ENCODE results near the gene ELK4.

GRCh38 chr1:205613854-205614412 is 17.9 kb downstream of the ELK4 start:
- TF ChIP-seq, protein P1, sequence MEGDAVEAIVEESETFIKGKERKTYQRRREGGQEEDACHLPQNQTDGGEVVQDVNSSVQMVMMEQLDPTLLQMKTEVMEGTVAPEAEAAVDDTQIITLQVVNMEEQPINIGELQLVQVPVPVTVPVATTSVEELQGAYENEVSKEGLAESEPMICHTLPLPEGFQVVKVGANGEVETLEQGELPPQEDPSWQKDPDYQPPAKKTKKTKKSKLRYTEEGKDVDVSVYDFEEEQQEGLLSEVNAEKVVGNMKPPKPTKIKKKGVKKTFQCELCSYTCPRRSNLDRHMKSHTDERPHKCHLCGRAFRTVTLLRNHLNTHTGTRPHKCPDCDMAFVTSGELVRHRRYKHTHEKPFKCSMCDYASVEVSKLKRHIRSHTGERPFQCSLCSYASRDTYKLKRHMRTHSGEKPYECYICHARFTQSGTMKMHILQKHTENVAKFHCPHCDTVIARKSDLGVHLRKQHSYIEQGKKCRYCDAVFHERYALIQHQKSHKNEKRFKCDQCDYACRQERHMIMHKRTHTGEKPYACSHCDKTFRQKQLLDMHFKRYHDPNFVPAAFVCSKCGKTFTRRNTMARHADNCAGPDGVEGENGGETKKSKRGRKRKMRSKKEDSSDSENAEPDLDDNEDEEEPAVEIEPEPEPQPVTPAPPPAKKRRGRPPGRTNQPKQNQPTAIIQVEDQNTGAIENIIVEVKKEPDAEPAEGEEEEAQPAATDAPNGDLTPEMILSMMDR (IDR thresholded peaks at IDR 0.05) = no peak
- TF ChIP-seq TCF7 (CRISPR knock-in tag; IDR thresholded peaks at IDR 0.05; ENCODE audit: low read depth) (no peak), NFYB (CRISPR knock-in tag; conservative IDR thresholded peaks at IDR 0.05; ENCODE audit: low read depth) (no peak), JUN (CRISPR knock-in tag; IDR thresholded peaks at IDR 0.05) (no peak), MAX (CRISPR knock-in tag; IDR thresholded peaks at IDR 0.05) (no peak), ZNF219 (CRISPR knock-in tag; IDR thresholded peaks at IDR 0.05; ENCODE audit: borderline replicate concordance) (no peak), SP1 (CRISPR knock-in tag; conservative IDR thresholded peaks at IDR 0.05) (no peak), ZNF138 (CRISPR knock-in tag; conservative IDR thresholded peaks at IDR 0.05) (no peak)
- TF ChIP-seq, protein P2, sequence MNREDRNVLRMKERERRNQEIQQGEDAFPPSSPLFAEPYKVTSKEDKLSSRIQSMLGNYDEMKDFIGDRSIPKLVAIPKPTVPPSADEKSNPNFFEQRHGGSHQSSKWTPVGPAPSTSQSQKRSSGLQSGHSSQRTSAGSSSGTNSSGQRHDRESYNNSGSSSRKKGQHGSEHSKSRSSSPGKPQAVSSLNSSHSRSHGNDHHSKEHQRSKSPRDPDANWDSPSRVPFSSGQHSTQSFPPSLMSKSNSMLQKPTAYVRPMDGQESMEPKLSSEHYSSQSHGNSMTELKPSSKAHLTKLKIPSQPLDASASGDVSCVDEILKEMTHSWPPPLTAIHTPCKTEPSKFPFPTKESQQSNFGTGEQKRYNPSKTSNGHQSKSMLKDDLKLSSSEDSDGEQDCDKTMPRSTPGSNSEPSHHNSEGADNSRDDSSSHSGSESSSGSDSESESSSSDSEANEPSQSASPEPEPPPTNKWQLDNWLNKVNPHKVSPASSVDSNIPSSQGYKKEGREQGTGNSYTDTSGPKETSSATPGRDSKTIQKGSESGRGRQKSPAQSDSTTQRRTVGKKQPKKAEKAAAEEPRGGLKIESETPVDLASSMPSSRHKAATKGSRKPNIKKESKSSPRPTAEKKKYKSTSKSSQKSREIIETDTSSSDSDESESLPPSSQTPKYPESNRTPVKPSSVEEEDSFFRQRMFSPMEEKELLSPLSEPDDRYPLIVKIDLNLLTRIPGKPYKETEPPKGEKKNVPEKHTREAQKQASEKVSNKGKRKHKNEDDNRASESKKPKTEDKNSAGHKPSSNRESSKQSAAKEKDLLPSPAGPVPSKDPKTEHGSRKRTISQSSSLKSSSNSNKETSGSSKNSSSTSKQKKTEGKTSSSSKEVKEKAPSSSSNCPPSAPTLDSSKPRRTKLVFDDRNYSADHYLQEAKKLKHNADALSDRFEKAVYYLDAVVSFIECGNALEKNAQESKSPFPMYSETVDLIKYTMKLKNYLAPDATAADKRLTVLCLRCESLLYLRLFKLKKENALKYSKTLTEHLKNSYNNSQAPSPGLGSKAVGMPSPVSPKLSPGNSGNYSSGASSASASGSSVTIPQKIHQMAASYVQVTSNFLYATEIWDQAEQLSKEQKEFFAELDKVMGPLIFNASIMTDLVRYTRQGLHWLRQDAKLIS (CRISPR knock-in tag; IDR thresholded peaks at IDR 0.05; ENCODE audit: borderline replicate concordance) = no peak
- TF ChIP-seq, protein P3, sequence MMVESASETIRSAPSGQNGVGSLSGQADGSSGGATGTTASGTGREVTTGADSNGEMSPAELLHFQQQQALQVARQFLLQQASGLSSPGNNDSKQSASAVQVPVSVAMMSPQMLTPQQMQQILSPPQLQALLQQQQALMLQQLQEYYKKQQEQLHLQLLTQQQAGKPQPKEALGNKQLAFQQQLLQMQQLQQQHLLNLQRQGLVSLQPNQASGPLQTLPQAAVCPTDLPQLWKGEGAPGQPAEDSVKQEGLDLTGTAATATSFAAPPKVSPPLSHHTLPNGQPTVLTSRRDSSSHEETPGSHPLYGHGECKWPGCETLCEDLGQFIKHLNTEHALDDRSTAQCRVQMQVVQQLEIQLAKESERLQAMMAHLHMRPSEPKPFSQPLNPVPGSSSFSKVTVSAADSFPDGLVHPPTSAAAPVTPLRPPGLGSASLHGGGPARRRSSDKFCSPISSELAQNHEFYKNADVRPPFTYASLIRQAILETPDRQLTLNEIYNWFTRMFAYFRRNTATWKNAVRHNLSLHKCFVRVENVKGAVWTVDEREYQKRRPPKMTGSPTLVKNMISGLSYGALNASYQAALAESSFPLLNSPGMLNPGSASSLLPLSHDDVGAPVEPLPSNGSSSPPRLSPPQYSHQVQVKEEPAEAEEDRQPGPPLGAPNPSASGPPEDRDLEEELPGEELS (CRISPR knock-in tag; IDR thresholded peaks at IDR 0.05) = no peak

Measured in WTC11 (cell line).